Measurements from ENCODE around the gene MTF2. TPM values are rescaled to one million over a fixed set of nuclear protein-coding genes. Genes with fewer than 3 reads are reported as not detected.

Gene MTF2
- total and polyA plus RNA-seq, 2 experiments from 2014 or later = 82.1 to 133 TPM

DNA sequence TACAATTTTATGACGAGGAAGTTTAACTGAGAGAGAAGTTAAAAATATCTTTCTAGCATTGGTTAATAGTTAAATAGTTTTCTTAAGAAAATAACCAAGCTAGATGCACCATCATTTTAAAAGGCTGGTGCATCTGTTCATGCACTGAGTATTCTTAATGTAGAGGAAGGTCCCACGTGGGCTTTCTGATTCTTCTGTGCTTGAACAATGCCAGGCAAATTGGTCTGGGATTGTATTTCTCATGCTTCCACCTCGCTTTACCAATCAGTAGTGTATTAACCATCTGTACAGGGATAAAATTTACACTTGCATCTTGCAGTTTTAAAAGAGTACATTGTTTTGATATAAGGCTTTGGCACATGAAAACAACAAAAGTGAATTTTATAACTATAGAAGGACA, 47.4 kb upstream of the MTF2 start:
- no peaks in the 10 kb centered on the region for H4K20me1 ChIP-seq (replicated peaks; ENCODE audit: insufficient read depth)
- Mint-ChIP-seq H3K36me3 (ENCODE audit: low read depth) (no peaks in the 10 kb centered on the region), H3K9me3 (no peaks in the 10 kb centered on the region), H3K27me3 (ENCODE audit: insufficient read depth, low read depth, poor library complexity) (no peaks in the 10 kb centered on the region), H3K27ac (no peak overlapping the region), H3K4me1 (peaks cover 4% of the 10 kb centered on the region; the same call in 1 of the 3 replicates), H3K4me3 (no peak overlapping the region)
- H3K27me3 ChIP-seq (ENCODE audit: insufficient read depth) = no peaks in the 10 kb centered on the region
- peaks cover 6% of the 10 kb centered on the region; the same call in 1 of the 2 replicates for H3K9me2 ChIP-seq (ENCODE audit: insufficient read depth)
- no peak for TF ChIP-seq CREB1 (CRISPR knock-in tag; IDR thresholded peaks at IDR 0.05; ENCODE audit: low read depth)
- TF ChIP-seq, protein P1, sequence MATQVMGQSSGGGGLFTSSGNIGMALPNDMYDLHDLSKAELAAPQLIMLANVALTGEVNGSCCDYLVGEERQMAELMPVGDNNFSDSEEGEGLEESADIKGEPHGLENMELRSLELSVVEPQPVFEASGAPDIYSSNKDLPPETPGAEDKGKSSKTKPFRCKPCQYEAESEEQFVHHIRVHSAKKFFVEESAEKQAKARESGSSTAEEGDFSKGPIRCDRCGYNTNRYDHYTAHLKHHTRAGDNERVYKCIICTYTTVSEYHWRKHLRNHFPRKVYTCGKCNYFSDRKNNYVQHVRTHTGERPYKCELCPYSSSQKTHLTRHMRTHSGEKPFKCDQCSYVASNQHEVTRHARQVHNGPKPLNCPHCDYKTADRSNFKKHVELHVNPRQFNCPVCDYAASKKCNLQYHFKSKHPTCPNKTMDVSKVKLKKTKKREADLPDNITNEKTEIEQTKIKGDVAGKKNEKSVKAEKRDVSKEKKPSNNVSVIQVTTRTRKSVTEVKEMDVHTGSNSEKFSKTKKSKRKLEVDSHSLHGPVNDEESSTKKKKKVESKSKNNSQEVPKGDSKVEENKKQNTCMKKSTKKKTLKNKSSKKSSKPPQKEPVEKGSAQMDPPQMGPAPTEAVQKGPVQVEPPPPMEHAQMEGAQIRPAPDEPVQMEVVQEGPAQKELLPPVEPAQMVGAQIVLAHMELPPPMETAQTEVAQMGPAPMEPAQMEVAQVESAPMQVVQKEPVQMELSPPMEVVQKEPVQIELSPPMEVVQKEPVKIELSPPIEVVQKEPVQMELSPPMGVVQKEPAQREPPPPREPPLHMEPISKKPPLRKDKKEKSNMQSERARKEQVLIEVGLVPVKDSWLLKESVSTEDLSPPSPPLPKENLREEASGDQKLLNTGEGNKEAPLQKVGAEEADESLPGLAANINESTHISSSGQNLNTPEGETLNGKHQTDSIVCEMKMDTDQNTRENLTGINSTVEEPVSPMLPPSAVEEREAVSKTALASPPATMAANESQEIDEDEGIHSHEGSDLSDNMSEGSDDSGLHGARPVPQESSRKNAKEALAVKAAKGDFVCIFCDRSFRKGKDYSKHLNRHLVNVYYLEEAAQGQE (IDR thresholded peaks at IDR 0.05; ENCODE audit: unreplicated experiment) = no peak
- no peak for TF ChIP-seq EZH2phosphoT487 (IDR thresholded peaks at IDR 0.05; ENCODE audit: unreplicated experiment)
- TF ChIP-seq STAT1 (IDR thresholded peaks at IDR 0.05; ENCODE audit: unreplicated experiment) = no peak
- no peak for TF ChIP-seq NANOG (IDR thresholded peaks at IDR 0.05; ENCODE audit: borderline replicate concordance)
- TF ChIP-seq ZNF114 (CRISPR knock-in tag; IDR thresholded peaks at IDR 0.05) = no peak
- DNase-seq (ENCODE audit: low spot score) = no peak
- H3K4me3 ChIP-seq = no peak overlapping the region
- H3K79me2 ChIP-seq (replicated peaks; ENCODE audit: insufficient read depth) = no peaks in the 10 kb centered on the region
- H3K36me3 ChIP-seq (ENCODE audit: insufficient read depth) = no peaks in the 10 kb centered on the region
- no peaks in the 10 kb centered on the region for H3F3A ChIP-seq (replicated peaks; ENCODE audit: low read depth)
- no peak for ATAC-seq
- H3K27ac ChIP-seq (ENCODE audit: low read depth) = no peak overlapping the region
- no peaks in the 10 kb centered on the region for H3K4me1 ChIP-seq (ENCODE audit: insufficient read depth)
- no peak overlapping the region for H3K4me2 ChIP-seq
- H2AFZ ChIP-seq = no peak overlapping the region

DNA sequence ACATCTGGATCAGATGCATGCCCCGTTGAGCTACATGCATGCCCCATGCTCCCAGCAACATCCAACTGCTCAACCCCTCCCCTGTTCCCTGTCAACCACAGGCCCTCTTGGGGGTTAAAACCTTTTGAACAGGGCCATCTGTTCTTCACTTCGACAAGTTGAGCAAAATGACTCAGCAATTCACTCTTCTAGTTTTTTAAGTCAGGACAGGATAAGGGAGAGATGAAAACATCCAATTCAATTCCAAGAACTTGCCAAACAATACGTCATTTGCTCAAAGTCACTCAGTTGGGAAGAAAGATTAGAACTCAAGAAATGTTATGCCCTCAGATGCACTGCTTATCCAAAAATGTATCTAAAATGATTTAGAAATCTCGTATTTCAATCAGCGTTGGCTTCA, 46.1 kb upstream of the MTF2 start:
- no peaks in the 10 kb centered on the region for H3K79me2 ChIP-seq (replicated peaks; ENCODE audit: insufficient read depth)
- ATAC-seq = no peak
- no peaks in the 10 kb centered on the region for H3F3A ChIP-seq (replicated peaks; ENCODE audit: low read depth)
- H3K4me2 ChIP-seq = no peak overlapping the region
- no peaks in the 10 kb centered on the region for H3K36me3 Mint-ChIP-seq (ENCODE audit: low read depth)
- no peak for DNase-seq (ENCODE audit: low spot score)
- peaks cover 4% of the 10 kb centered on the region; the same call in 1 of the 3 replicates for H3K4me1 Mint-ChIP-seq
- no peaks in the 10 kb centered on the region for H3K27me3 ChIP-seq (ENCODE audit: insufficient read depth)
- no peaks in the 10 kb centered on the region for H3K9me2 ChIP-seq (ENCODE audit: insufficient read depth)
- no peak overlapping the region for H3K4me3 Mint-ChIP-seq
- H3K4me3 ChIP-seq = no peak overlapping the region
- H3K27ac Mint-ChIP-seq = no peak overlapping the region; the same call in 1 of the 2 replicates
- no peak overlapping the region for H3K27ac ChIP-seq (ENCODE audit: low read depth)
- H3K9me3 Mint-ChIP-seq = no peaks in the 10 kb centered on the region
- peak overlapping the region; percentile 54; the same call in 1 of the 2 replicates for H2AFZ ChIP-seq
- H3K4me1 ChIP-seq (ENCODE audit: insufficient read depth) = no peaks in the 10 kb centered on the region
- H4K20me1 ChIP-seq (replicated peaks; ENCODE audit: insufficient read depth) = no peaks in the 10 kb centered on the region
- no peaks in the 10 kb centered on the region for H3K27me3 Mint-ChIP-seq (ENCODE audit: insufficient read depth, low read depth, poor library complexity)
- no peaks in the 10 kb centered on the region for H3K36me3 ChIP-seq (ENCODE audit: insufficient read depth)
- no peak for TF ChIP-seq EZH2phosphoT487 (IDR thresholded peaks at IDR 0.05; ENCODE audit: unreplicated experiment)
- TF ChIP-seq, protein P2, sequence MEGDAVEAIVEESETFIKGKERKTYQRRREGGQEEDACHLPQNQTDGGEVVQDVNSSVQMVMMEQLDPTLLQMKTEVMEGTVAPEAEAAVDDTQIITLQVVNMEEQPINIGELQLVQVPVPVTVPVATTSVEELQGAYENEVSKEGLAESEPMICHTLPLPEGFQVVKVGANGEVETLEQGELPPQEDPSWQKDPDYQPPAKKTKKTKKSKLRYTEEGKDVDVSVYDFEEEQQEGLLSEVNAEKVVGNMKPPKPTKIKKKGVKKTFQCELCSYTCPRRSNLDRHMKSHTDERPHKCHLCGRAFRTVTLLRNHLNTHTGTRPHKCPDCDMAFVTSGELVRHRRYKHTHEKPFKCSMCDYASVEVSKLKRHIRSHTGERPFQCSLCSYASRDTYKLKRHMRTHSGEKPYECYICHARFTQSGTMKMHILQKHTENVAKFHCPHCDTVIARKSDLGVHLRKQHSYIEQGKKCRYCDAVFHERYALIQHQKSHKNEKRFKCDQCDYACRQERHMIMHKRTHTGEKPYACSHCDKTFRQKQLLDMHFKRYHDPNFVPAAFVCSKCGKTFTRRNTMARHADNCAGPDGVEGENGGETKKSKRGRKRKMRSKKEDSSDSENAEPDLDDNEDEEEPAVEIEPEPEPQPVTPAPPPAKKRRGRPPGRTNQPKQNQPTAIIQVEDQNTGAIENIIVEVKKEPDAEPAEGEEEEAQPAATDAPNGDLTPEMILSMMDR (conservative IDR thresholded peaks at IDR 0.05; ENCODE audit: low read depth in 2 of 2) = no peak
- TF ChIP-seq JUNB (IDR thresholded peaks at IDR 0.05; ENCODE audit: unreplicated experiment) = no peak
- no peak for TF ChIP-seq EZH2 (IDR thresholded peaks at IDR 0.05; ENCODE audit: low read depth, unreplicated experiment)
- no peak for TF ChIP-seq STAT1 (IDR thresholded peaks at IDR 0.05; ENCODE audit: unreplicated experiment)
- no peak for TF ChIP-seq POLR2AphosphoS5 (IDR thresholded peaks at IDR 0.05; ENCODE audit: low read depth)
- TF ChIP-seq ZNF331 (CRISPR knock-in tag; IDR thresholded peaks at IDR 0.05; ENCODE audit: low read depth) = no peak
